ENCODE results near the gene PTPRD. TPM values are rescaled to one million over a fixed set of nuclear protein-coding genes. Genes with fewer than 3 reads are reported as not detected.

The PTPRD gene
- total and polyA plus RNA-seq, 2 of the 4 experiments (the other 2 are of a cell fraction), result 0.07 to 0.18 TPM

GRCh38 chr9:8673830-8674229 is 1939.0 kb downstream of the PTPRD start:
- Histone ChIP-seq H2AK5ac (ENCODE audit: low read depth, low read length) (no peak overlapping the region), H4K91ac (ENCODE audit: insufficient read depth, low read depth, low read length) (no peak overlapping the region), H2AK9ac (replicated peaks; ENCODE audit: low read depth, low read length, poor library complexity) (no peak overlapping the region), H3K36me3 (ENCODE audit: control insufficient read depth, insufficient read depth, low read length) (no peaks in the 10 kb centered on the region), H3K9me3 (ENCODE audit: control insufficient read depth, insufficient read depth, low read length) (peaks cover 3% of the 10 kb centered on the region; the same call in 1 of the 2 replicates), H3K14ac (replicated peaks; ENCODE audit: low read depth, low read length) (no peak overlapping the region), H3K23ac (ENCODE audit: low read depth, low read length) (no peak overlapping the region), H4K5ac (ENCODE audit: low read depth, low read length) (no peak overlapping the region), H2BK120ac (ENCODE audit: low read depth, low read length) (no peak overlapping the region), H3K9me1 (ENCODE audit: insufficient read depth, low read length) (no peaks in the 10 kb centered on the region), H3K18ac (ENCODE audit: low read depth, low read length) (no peak overlapping the region), H2BK5ac (ENCODE audit: low read depth, low read length, poor library complexity, severe bottlenecking) (no peak overlapping the region), H3K27ac (ENCODE audit: insufficient read depth, low read length) (no peak overlapping the region), H3K4me3 (ENCODE audit: insufficient read depth, low read depth, low read length) (no peak overlapping the region), H2AFZ (replicated peaks; ENCODE audit: low read length, poor library complexity) (no peak overlapping the region), H3K9ac (ENCODE audit: low read depth, low read length) (no peak overlapping the region), H2BK20ac (ENCODE audit: low read depth, low read length) (no peak overlapping the region), H3K79me1 (ENCODE audit: low read depth in 1 of 2, low read length in 2 of 2) (no peaks in the 10 kb centered on the region), H3K27me3 (ENCODE audit: control insufficient read depth, insufficient read depth, low read length) (no peaks in the 10 kb centered on the region), H3K4me2 (ENCODE audit: low read depth, low read length) (no peak overlapping the region), H4K20me1 (ENCODE audit: insufficient read depth, low read length) (no peaks in the 10 kb centered on the region), H3K56ac (ENCODE audit: extremely low read depth, insufficient read depth, low read length) (no peak overlapping the region), H2BK15ac (ENCODE audit: low read depth, low read length) (no peak overlapping the region), H4K8ac (ENCODE audit: low read depth in 2 of 2, low read length in 2 of 2) (no peak overlapping the region), H3K4ac (ENCODE audit: low read depth, low read length) (no peak overlapping the region), H3K4me1 (ENCODE audit: control insufficient read depth, insufficient read depth, low read length) (no peaks in the 10 kb centered on the region)
- DNase-seq (no peak), ATAC-seq (ENCODE audit: low read depth) (no peak)
- 100% methylated on average over 3 of the region's 7 CpGs; no CpG with 5 or more reads in 1 of the 2 experiments for WGBS, 2 experiments (ENCODE audit: extremely low coverage in 2 of 2, insufficient read length in 1 of 2)
- ChIA-PET POLR2A (ENCODE audit: unreplicated experiment) (interaction anchor here (0.6 kb wide), 1 partner anchor 10 kb away, joined by 3 read pairs; no protein-coding TSS in a partner anchor), CTCF (no interaction called here)
- TF ChIP-seq MXI1 (IDR thresholded peaks at IDR 0.05; ENCODE audit: borderline replicate concordance, low read depth, low read length) (no peak), MAZ (IDR thresholded peaks at IDR 0.05; ENCODE audit: borderline replicate concordance, low read depth, low read length) (no peak)
- in situ Hi-C loops (cut with MboI; ENCODE audit: low sequenced_read_pairs), result no loop called here
- intact Hi-C loops (cut with micrococcal nuclease), result no loop called here
- dilution Hi-C loops (cut with HindIII; ENCODE audit: low sequenced_read_pairs, unreplicated experiment), result no loop called here
- BruUV-seq (replicated peaks), result no TSS peak
